Measurements from ENCODE around the gene ARHGEF17. TPM values are rescaled to one million over a fixed set of nuclear protein-coding genes. Genes with fewer than 3 reads are reported as not detected.

The ARHGEF17 gene
- polyA plus RNA-seq, 3 donors from 2014 or later = not detected

DNA sequence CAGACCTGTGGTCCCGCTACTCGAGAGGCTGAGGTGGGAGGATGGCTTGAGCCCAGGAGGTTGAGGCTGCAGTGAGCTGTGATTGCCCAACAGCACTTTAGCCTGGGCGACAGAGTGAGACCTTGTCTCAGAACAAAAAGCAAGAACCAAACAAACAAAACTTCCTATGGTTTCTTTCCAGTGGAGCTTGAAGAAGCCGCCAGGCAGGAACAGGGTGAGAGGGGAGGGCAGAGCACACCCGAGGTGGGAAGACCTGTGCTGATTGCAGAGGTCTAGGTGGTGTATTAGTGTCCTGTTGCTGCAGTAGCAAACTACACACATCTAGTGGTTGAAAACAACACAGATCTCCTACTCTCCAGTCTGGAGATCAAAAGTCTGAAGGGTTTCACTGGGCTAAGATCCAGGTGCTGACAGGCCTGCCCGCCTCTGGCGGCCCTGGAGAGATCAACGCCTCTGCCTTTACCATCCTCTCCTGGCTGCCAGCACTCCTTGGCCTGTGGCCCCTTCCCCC lies 10.5 kb downstream of the ARHGEF17 start:
- Mint-ChIP-seq H3K4me1 (peaks cover 14% of the 10 kb centered on the region in 2 donors), H3K4me3 (no peak overlapping the region), H3K9me3 (no peaks in the 10 kb centered on the region), H3K27ac (no peak overlapping the region), H3K27me3 (ENCODE audit: low read depth in 3 of 3) (peaks cover 0 to 6% (median 3%) of the 10 kb centered on the region in 3 donors), H3K36me3 (no peaks in the 10 kb centered on the region)
- DNase-seq = no peak

DNA sequence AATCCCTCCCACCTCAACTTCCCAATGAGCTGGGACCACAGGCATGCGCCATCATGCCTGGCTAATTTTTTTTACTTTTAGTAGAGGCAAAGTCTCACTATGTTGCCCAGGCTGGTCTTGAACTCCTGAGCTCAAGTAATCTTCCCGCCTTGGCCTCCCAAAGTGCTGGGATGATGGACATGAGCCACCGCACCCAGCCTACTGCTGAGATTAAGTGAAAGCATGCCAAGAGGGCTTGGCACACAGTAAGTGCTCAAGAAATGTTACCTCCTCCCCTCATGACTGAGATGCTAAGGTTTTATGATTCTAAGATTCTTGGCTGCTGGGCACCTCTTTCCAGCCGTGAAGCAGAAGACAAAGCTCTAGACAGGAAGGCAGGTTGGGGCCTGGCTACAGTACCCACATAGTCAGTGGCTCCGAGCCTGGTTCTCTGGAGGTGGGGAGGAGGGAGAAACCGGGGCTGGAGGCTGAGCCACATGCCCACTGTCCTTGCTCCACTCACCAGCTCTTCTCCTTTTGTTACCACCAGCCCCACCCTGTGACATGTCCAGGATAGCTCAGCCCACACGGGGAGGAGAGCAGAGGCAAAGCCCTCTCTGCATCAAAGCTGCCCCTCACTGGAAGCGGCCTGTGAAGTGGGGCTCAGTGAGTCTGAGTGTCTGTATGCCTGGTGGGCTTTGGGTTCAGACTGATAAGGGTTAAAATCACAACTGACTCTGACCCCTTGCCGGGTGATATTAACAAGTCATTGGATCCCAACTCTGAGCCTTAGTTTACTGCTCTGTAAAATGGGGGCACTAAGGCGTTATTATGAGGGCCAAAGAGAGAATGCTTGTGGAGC lies 12.9 kb downstream of the ARHGEF17 start:
- H3K36me3 Mint-ChIP-seq = no peaks in the 10 kb centered on the region
- H3K4me3 Mint-ChIP-seq = no peak overlapping the region
- no peaks in the 10 kb centered on the region for H3K4me1 Mint-ChIP-seq
- no peak overlapping the region for H3K27ac Mint-ChIP-seq
- H3K9me3 Mint-ChIP-seq = no peaks in the 10 kb centered on the region
- H3K27me3 Mint-ChIP-seq (ENCODE audit: low read depth in 3 of 3) = peaks cover 0 to 5% (median 3%) of the 10 kb centered on the region in 3 donors
- DNase-seq = no peak

DNA sequence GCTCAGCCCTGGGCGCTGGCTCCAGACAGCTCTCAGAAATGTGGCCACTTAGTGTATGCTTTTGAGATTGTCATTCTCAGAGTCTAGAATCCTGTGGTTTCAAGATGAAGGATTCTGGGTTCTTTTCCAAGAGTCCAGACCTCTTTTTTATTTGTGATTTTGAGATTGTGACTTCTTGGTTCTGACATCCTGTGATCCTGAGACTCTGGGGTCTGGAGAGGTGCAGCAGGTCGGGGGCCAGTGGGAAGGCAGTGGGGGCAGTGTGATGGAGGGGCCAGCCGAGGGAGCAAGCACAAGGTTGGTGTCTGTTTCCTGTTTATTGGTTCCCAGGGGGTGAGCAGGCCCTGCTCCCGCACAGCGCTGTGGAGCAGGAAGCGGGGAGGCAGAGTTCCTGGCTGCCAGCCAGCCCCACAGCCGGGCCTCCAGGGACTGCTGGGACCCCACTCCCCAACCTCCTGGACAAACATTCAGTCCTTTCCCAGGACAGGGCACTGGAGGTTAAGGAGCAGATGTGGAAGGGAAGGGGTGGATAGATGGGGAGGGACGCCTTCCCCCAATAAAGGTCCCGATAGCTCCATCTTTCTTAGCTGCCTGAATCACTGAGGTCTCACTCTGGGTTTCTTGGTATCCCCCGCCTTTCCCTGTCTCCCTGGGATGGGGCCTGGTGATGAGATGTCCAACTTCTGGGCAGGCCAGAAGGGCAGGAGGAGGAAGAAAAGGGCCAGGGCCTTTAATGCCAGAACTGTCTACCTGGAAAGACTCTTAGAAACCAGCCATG lies 13.7 kb downstream of the ARHGEF17 start:
- Mint-ChIP-seq H3K27me3 (ENCODE audit: low read depth in 3 of 3) (peaks cover 0 to 3% (median 3%) of the 10 kb centered on the region in 3 donors), H3K4me3 (no peak overlapping the region), H3K36me3 (no peaks in the 10 kb centered on the region), H3K4me1 (no peaks in the 10 kb centered on the region), H3K27ac (no peak overlapping the region), H3K9me3 (no peaks in the 10 kb centered on the region)
- no peak for DNase-seq

DNA sequence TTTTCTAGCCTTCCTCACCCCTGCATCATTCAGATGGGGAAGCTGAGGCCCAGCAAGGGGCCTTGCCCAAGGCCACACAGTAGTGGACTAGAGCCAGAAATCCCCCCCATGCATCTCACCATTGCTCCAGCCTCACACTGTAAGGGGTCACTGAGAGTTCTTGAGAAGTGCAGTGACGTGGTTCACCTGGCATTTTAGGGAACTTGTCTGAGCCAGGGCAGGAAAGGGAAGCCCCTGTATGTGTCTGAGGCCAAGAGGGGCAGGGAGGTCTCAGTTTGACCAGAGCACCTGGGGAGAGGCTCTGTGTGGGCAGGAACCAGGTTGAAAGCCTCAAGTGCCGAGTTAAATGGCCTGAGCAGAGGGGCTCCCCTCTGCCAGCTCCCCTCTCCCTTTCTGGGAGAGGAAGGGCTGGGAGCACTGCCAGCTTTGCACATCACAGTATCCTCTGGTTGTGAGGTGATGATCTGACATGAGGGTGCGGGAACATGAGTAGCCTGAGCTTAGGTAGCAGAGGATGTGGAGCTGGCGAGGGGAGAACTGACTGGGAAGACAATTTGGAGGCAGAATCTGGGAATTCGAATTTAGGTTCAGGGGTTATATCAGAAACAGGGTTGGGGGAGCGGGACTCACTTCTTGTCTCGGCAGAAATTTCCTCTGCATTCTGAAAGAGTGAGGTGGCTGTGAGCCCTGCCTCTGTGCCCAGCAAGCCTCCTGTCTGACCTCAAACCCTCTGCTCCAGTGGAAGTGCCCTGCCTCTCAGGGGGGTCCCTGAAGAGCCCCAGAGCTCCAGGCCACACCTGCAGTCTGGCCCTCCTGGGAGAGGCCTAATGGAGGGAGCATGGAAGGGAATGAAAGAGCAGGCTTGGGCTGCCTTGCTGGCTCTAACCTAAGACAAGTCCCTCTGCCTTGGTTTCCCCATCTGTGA lies 14.6 kb downstream of the ARHGEF17 start:
- H3K9me3 Mint-ChIP-seq = no peaks in the 10 kb centered on the region
- no peaks in the 10 kb centered on the region for H3K36me3 Mint-ChIP-seq
- no peak for DNase-seq
- peaks cover 0 to 3% (median 3%) of the 10 kb centered on the region in 3 donors for H3K27me3 Mint-ChIP-seq (ENCODE audit: low read depth in 3 of 3)
- H3K4me1 Mint-ChIP-seq = no peaks in the 10 kb centered on the region
- H3K27ac Mint-ChIP-seq = peak overlapping the region in 1 of 6 donors; percentile 25
- no peak overlapping the region for H3K4me3 Mint-ChIP-seq

DNA sequence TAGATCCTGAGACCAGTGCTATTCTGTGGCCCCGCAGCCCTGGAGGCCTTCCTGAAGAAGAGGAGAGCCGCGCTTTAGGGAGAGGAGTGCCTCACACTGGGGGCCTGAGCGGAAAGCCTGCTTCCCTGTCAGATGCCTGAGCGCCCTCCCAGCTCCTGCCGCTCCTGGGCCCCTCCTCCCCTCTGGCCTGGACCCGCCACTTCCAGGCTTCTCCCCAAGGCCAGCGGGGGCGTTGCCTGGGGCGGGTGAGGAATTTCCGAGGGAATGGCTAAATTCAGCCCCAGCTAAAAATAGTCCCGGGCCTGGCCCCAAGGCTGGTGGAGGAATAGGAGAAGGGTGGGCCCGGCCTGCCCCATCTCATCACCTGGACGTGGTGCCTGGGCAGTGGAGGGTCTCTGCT lies 15.4 kb downstream of the ARHGEF17 start:
- DNase-seq = no peak

DNA sequence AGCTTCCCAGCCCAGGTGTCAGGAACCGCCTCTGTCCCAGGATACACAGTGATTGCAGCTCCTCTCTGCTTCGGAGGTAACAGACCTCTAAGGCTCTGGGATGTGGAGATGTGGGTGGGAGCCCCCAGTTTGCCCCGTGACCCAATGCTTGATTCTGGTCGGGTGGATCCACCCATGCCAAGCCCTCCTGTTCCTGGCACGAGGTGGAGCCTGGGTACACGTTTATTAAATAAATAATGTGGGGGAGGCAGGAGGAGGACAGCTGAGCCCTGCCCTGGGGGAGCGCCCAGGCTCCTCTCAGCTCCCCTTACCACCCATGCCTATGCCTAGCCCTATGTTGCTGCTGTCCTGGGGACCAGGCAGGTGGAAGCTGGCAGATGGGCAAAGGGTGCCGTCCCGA lies 16.0 kb downstream of the ARHGEF17 start:
- Mint-ChIP-seq H3K27ac (no peak overlapping the region), H3K27me3 (ENCODE audit: low read depth in 3 of 3) (peaks cover 0 to 3% (median 3%) of the 10 kb centered on the region in 3 donors), H3K36me3 (no peaks in the 10 kb centered on the region), H3K4me1 (no peaks in the 10 kb centered on the region), H3K4me3 (no peak overlapping the region), H3K9me3 (no peaks in the 10 kb centered on the region)
- no peak for DNase-seq

More for the DNA sequence above, 15.4 kb downstream of the ARHGEF17 start:
- no peak overlapping the region for H3K27ac Mint-ChIP-seq
- no peak overlapping the region for H3K4me3 Mint-ChIP-seq
- H3K9me3 Mint-ChIP-seq = no peaks in the 10 kb centered on the region
- no peaks in the 10 kb centered on the region for H3K36me3 Mint-ChIP-seq
- H3K4me1 Mint-ChIP-seq = no peaks in the 10 kb centered on the region
- H3K27me3 Mint-ChIP-seq (ENCODE audit: low read depth in 3 of 3) = peaks cover 0 to 3% (median 3%) of the 10 kb centered on the region in 3 donors

DNA sequence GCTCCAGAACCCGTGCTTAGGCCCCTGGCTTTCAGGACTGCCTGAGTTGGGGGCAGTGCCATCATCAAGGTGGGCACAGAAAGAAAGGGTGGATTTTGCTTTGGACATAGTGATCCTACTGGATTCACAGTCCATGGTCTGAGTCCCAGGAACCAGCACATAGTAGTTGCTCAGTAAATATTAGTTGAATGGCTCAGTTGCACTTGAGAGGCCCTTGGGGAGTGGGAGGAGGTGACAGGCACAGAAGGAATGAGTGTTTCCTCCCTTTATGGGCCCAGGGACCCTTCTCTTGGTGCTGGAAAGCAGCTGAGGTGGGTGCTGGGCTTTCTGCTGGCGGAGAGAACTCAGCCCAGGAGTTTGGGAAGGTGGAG lies 16.6 kb downstream of the ARHGEF17 start:
- peak overlapping the region in 1 of 6 donors; percentile 59 for H3K27ac Mint-ChIP-seq
- DNase-seq = no peak

DNA sequence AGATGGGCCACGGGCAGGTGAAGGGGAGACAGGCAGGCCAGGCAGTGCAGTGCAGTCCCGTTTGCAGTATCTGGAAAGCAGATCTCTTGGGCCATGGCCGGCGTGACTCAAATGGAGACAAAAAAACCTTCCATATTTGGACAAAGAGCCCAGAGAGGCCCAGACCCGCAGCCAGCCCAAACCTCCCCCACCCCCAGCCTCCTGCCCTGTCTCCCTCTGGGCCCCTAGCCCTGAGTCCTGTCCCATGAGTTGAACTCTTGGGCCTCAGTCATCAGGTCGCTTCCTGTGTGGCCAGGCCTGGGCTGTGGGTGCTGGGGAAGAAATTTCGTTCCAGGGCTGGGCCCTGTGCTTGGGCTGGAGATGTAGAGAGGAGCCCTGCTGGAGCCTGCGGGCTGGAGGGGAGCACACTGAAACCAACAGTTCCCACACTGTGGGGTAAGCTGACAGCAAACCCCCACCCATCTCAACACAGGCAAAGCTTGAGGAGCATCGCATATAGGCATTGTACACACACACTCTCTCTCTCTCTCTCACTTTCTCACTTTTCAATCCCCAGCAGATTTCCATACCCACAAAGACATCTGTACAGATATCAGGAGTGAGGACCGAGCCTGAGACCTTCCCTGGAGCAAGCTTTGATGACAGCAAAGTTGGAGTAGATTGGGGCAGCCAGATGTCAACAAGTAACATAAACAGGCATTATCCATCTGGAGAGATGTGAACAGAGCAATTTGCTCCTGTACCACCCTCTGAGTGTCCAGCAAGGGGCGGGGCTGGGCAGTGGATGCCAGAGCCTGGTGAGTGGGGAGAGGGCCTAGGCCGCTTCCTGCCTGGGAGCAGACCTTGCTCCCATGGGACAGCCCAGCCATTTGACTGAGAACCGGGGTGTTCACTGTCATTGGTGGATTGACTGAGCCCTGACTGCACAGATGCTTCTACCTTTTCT lies 17.2 kb downstream of the ARHGEF17 start:
- Mint-ChIP-seq H3K9me3 (no peaks in the 10 kb centered on the region), H3K4me3 (no peak overlapping the region), H3K27ac (no peak overlapping the region), H3K36me3 (no peaks in the 10 kb centered on the region), H3K27me3 (ENCODE audit: low read depth in 3 of 3) (peaks cover 0 to 3% (median 0%) of the 10 kb centered on the region in 3 donors), H3K4me1 (no peaks in the 10 kb centered on the region)
- DNase-seq = no peak

More for the DNA sequence above, 16.6 kb downstream of the ARHGEF17 start:
- no peaks in the 10 kb centered on the region for H3K4me1 Mint-ChIP-seq
- no peaks in the 10 kb centered on the region for H3K9me3 Mint-ChIP-seq
- peaks cover 0 to 3% (median 0%) of the 10 kb centered on the region in 3 donors for H3K27me3 Mint-ChIP-seq (ENCODE audit: low read depth in 3 of 3)
- H3K36me3 Mint-ChIP-seq = no peaks in the 10 kb centered on the region
- no peak overlapping the region for H3K4me3 Mint-ChIP-seq

DNA sequence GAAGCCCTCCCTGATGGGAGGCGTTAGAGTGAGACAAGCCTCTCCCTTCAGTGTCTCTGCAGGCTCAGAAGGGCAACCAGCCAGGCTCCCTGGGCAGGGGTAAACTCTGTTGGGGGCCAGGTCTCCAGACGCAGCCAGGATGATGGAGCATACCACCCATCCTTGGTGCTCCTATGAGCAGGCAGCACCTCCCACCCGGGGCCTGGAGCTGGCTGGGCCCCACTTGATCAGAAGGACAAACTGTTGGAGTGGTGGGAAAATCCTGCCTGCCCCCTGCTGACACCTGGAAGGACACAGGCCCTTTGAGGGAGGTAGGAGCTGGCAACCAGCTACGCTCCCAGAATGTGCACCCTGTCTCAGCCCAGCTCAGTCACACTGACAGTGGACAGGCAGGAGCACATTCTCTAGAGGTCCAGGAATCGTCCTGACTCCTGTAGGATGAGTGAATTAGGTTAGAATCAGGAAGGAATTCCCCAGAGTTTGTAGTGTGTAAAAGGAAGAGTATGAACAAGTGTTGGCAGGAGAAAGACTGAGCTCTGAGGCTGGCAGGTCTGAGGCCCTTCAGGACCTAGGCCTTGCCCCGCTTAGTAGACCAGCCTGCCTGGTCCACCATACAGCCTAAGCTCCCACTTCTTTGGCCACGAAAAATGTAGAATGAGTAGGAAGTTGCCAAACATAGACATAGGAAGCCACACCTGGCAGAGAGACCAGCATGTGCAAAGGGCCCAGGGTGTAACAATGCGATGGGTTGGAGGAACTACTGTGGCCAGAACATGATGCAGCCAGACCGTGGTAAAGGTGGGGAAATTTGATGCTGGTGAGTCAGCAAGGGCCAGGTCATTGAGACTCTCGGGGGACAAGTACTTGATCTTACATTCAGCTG lies 19.1 kb downstream of the ARHGEF17 start:
- DNase-seq = no peak
- peak overlapping the region in 2 of 6 donors; percentile 36 to 74 for H3K27ac Mint-ChIP-seq
- peaks cover 0 to 2% (median 0%) of the 10 kb centered on the region in 3 donors for H3K27me3 Mint-ChIP-seq (ENCODE audit: low read depth in 3 of 3)
- H3K4me1 Mint-ChIP-seq = no peaks in the 10 kb centered on the region
- H3K4me3 Mint-ChIP-seq = no peak overlapping the region
- H3K9me3 Mint-ChIP-seq = no peaks in the 10 kb centered on the region
- no peaks in the 10 kb centered on the region for H3K36me3 Mint-ChIP-seq

DNA sequence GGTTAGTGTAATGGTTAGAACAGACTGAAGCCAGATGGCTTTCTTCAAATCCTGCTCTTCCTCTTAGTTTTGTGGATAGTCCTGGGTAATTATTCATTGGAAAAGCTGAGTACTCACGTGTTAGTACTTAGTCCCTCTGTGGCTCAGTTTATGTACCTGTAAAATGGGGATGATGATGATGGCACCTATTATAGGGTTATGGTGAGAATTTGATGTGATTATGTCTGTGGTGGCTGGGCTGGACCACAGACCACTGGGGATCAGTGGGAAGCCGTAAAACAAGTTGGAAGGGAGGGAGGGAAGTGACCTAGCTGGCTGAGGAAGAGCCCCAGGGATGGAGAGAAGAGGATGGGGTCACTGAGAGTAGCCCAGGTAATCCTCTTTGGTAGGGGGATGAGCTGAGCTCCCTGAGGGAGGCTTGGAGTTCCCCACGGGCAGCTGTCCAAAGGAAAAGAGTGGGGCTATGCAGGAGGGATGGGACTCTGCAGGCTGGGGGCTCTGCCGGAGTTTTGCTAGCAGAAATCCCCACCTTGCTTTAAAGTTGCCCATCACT lies 19.8 kb downstream of the ARHGEF17 start:
- Mint-ChIP-seq H3K4me1 (no peaks in the 10 kb centered on the region), H3K4me3 (no peak overlapping the region), H3K36me3 (no peaks in the 10 kb centered on the region), H3K27me3 (ENCODE audit: low read depth in 3 of 3) (peaks cover 0 to 2% (median 0%) of the 10 kb centered on the region in 3 donors), H3K27ac (peak overlapping the region in 1 of 6 donors; percentile 36), H3K9me3 (no peaks in the 10 kb centered on the region)
- no peak for DNase-seq

DNA sequence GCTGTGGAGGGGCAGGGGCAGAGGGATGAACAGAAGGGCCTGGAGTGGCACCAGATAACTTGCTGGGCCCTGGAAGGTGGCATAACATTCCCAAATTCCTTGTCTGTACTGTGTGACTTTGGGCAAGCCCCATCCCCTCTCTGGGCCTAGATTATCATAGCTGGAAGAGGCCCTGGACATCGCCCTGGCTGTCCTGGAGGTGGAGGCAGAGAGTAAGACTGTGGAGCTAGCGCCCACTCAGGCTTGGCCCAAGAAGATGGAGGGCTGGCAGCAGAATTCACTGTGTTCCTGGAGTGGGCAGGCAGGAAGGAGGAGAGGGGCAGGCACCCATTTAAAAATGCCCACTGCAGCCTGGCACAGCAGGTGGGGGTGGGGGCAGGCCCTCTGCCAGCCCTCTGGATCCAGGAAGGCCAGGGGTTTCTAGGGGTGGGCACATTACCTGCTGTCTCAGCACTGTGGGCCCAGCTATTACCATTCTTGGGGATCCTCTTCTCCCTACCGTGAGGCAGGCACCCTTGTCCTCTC lies 22.6 kb downstream of the ARHGEF17 start:
- Mint-ChIP-seq H3K4me1 (no peaks in the 10 kb centered on the region), H3K27ac (peak overlapping the region in 1 of 6 donors; percentile 48), H3K9me3 (no peaks in the 10 kb centered on the region), H3K36me3 (no peaks in the 10 kb centered on the region), H3K4me3 (no peak overlapping the region), H3K27me3 (ENCODE audit: low read depth in 3 of 3) (peaks cover 1 to 9% (median 2%) of the 10 kb centered on the region in 3 donors)
- no peak for DNase-seq
